GM12891 (cell line): ENCODE data around the gene FAM50B. TPM values are rescaled to one million over a fixed set of nuclear protein-coding genes. Genes with fewer than 3 reads are reported as not detected.

ENCODE experiments used
- DNase-seq: peaks from one replicate; pipeline ENCODE4 v3.0.0; 2011; ENCODE audit warnings: low spot score; ENCODE audit not compliant: insufficient read length
- FAIRE-seq: peaks from 2 replicates; lab custom pipeline; 2011; peaks lifted over from hg19 to GRCh38; lab: Jason Lieb, UNC
- PAX5 ChIP-seq: IDR thresholded peaks from 2 replicates; pipeline ENCODE4 v1.6.1; 2011; ENCODE audit warnings: low read length, moderate library complexity, mild to moderate bottlenecking; ENCODE audit not compliant: insufficient read depth, severe bottlenecking
- POLR2A ChIP-seq: IDR thresholded peaks from 2 replicates; pipeline ENCODE4 v1.6.1; 2011; ENCODE audit warnings: low read depth, low read length, control low read depth
- POLR2AphosphoS5 ChIP-seq: IDR thresholded peaks from 2 replicates; pipeline ENCODE4 v1.6.1; 2011; ENCODE audit warnings: low read depth, low read length, control low read depth
- POU2F2 ChIP-seq: IDR thresholded peaks from 2 replicates; pipeline ENCODE4 v1.6.1; 2011; ENCODE audit warnings: low read depth, mild to moderate bottlenecking, control low read depth, low read length, moderate library complexity
- SPI1 ChIP-seq: IDR thresholded peaks from 2 replicates; pipeline ENCODE4 v1.6.1; 2011; ENCODE audit warnings: low read depth, low read length, control low read depth
- TAF1 ChIP-seq: IDR thresholded peaks from 2 replicates; pipeline ENCODE4 v1.6.1; 2011; ENCODE audit warnings: low read depth, low read length, control low read depth
- polyA plus RNA-seq: library from polyadenylated mRNA; unstranded; fragments of >200 nt; gene quantifications from one replicate; pipeline ENCODE4 v1.2.1, GENCODE V29; 2012; ENCODE audit warnings: low read depth, missing spikeins, inconsistent platforms; ENCODE audit not compliant: missing spikeins

The FAM50B gene, protein sequence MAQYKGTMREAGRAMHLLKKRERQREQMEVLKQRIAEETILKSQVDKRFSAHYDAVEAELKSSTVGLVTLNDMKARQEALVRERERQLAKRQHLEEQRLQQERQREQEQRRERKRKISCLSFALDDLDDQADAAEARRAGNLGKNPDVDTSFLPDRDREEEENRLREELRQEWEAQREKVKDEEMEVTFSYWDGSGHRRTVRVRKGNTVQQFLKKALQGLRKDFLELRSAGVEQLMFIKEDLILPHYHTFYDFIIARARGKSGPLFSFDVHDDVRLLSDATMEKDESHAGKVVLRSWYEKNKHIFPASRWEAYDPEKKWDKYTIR
- 5.0 TPM for polyA plus RNA-seq

DNA sequence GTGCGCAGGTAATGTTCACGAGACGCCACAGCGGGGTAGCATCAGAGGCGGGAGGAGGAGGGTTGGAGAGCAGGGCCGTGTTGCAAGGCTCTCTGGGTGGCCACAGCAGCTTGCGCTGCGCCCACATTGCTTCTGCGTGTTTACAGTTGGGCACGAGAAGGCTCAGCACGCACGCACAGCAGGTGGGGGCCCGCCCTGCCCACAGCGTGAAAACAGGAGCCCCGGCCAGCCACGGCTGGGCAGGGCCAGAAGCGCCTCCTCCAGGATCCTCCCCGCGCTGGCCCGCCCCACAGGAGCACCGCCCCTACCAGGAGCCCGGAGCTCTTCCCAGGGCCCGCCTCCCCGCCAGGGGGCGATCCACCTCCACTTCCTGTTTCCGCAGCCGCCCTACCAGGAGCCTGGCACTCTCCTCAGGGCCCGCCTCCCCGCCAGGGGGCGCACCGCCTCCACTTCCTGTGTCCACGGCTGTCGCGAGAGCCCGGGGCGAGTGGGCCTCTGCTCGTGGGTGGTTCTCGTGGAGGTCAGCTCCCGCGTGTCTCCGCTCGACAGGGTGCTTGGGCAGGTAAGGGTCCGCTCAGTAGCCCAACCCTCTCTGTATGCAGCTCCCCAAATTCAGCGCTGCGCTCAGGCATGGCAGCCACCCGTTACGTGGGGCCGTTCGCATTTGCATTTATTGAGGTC, at the start of gene FAM50B:
Gene FAM50B, plus strand, starts transcription at position 449 of the 681 bp plus-strand sequence. CDS start 439 bp downstream, outside the sequence.
- FAIRE-seq (peak; percentile 59), DNase-seq (peak; percentile 86)
- peak; percentile 83 for TF ChIP-seq SPI1
- TF ChIP-seq POU2F2 = no peak
- no peak for TF ChIP-seq TAF1

DNA sequence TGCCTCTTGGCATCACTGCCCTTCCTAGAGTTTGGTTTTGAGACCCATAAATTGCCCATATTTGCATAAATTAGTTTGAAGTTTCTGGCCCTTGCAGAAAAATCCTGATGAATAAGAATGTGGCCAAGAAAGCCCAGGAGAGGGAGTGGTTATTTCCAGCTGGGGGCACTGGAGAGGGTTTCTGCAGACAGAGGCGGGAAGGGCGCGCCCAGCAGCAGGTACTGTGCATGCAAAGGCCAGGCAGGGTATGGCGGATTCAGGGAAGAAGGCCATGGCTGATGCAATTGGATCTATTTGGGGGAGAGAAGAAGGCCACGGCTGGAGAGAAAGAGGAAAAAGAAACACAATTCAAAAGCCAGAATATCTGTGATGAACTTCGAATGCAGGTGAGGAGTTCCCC, 49.5 kb upstream of the FAM50B start:
- no peak for TF ChIP-seq POU2F2
- no peak for TF ChIP-seq SPI1
- TF ChIP-seq PAX5 = no peak
- no peak for TF ChIP-seq TAF1
- no peak for TF ChIP-seq POLR2A
- TF ChIP-seq POLR2AphosphoS5 = no peak
- DNase-seq (no peak), FAIRE-seq (no peak)

DNA sequence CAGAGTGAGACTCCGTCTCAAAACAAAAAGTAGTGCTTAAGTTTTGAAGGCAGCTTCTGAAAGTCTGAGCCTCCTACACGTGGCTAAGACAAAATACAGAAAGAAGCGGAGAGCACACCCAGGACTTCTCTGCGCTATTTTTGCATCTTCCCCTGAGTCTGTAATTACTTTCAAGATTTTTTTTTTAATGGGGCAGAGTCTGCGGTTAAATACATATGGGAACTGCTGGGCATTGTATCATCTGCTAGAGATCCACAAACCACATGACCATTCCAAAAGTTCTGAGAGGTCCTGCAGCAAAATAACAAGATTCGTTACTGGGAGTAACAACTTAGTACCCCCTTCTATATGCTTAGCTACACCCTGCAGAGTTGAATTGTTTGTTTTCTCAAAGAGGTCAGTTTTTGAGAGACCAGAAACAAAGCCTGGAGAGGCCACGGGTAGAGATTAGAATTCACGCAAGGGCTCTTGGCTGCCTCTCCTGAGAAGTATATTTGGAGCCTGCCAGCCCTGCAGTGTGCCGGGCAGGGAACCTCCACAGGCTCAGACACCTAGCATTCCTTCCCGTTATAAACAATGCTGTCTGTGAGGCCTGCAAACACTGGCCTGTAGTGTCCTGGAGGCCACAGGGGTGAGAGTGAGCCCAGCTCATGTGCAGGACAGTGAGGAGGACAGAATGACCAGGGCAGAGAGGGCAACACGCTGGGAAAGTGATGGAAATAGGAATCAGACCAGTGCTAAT, 48.2 kb upstream of the FAM50B start:
- TF ChIP-seq POLR2A (no peak), POU2F2 (no peak), PAX5 (no peak), SPI1 (no peak), TAF1 (no peak), POLR2AphosphoS5 (no peak)
- DNase-seq (no peak), FAIRE-seq (no peak)

GRCh38 chr6:3801960-3802359, 47.2 kb upstream of the FAM50B start:
- FAIRE-seq (no peak), DNase-seq (no peak)
- TF ChIP-seq POLR2AphosphoS5 (no peak), POLR2A (no peak), SPI1 (no peak), POU2F2 (no peak), TAF1 (no peak), PAX5 (no peak)

- no peak for DNase-seq
- no peak for FAIRE-seq
Observed at GRCh38 chr6:3803627-3804468, 45.3 kb upstream of the FAM50B start.

DNA sequence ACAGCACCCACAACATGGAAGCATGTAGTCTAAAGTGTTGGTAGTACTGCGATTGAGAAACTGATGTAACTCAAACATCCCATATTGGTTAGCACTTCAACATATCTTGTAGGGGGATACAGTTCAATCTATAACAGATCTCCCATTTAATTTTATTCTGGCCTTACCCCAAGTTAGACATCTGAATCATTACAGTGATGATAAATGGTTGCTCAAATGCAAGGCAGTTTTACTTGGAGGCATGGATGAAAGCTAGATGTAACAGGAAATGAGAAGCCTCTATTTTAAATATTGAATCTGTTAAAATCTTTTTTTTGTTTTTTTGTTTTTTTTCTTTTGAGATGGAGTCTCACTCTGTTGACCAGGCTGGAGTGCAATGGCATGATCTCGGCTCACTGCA, 44.2 kb upstream of the FAM50B start:
- TF ChIP-seq POLR2A (no peak), TAF1 (no peak), POLR2AphosphoS5 (no peak), PAX5 (no peak), POU2F2 (no peak), SPI1 (no peak)
- FAIRE-seq (no peak), DNase-seq (no peak)

More at GRCh38 chr6:3803627-3804468, 45.3 kb upstream of the FAM50B start:
- no peak for TF ChIP-seq PAX5
- no peak for TF ChIP-seq POLR2A

GRCh38 chr6:3805448-3806123, 43.6 kb upstream of the FAM50B start:
- DNase-seq (no peak), FAIRE-seq (no peak)

GRCh38 chr6:3806169-3806922, 42.8 kb upstream of the FAM50B start:
- FAIRE-seq (no peak), DNase-seq (no peak)
- no peak for TF ChIP-seq POLR2AphosphoS5
- no peak for TF ChIP-seq TAF1
- TF ChIP-seq POLR2A = no peak
- no peak for TF ChIP-seq POU2F2
- TF ChIP-seq PAX5 = no peak
- no peak for TF ChIP-seq SPI1

More at GRCh38 chr6:3805448-3806123, 43.6 kb upstream of the FAM50B start:
- TF ChIP-seq TAF1 = no peak
- no peak for TF ChIP-seq POLR2AphosphoS5
